GM19238 (cell line): Measurements from ENCODE around the gene CLMN.

Experiments
- DNase-seq: peaks from one replicate; pipeline ENCODE4 v3.0.0; 2011; ENCODE audit warnings: low spot score; ENCODE audit not compliant: insufficient read length

Gene CLMN

GRCh38 chr14:95341564-95341963 is 21.9 kb upstream of the CLMN start:
- DNase-seq = no peak

DNA sequence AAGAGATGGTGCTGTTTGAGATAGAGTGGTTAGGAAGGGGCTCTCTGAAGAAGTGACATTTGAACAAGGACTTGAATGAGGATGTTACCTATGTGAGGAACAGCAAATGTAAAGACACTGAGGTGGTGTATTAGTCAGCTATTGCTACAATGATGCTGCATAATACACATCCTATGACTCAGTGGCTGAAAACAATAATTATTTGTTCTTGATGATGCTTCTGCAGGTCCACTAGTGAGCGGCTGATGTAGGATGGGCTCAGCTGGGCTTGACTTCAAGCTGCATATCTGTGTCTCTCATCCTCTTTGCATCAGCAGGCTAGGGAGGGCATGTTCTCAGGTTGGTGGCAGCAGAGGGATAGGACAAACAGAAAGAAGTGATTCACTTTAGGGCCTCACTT is 21.4 kb upstream of the CLMN start:
- DNase-seq = no peak

GRCh38 chr14:95340201-95340697 is 20.5 kb upstream of the CLMN start:
- no peak for DNase-seq

DNA sequence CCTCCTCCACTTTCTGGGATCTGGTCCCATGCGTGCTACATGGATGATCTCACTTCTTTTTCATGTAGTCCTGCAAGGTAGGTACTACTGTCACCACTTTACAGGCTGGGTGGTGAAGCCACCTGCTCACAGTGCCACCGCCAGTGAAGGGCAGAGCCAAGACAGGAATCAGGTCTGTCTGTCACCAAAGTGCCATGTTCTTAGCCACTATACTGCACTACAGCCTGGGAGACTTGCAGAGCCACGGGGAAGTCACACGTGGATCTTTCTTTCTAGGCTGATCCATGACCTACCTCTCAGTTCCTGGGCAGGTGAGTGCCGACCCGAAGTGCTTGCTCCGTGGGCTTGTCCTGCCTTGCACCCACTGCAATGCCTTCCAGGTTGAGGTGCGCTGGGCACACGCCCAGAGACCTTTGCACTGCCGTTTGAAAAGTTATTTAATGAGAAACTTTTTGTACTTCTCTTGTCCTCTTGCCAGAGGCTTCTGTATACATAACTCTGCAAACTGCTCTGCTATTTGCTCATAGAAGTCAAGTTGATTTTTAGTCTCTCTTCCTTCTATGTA is 19.7 kb upstream of the CLMN start:
- no peak for DNase-seq

DNA sequence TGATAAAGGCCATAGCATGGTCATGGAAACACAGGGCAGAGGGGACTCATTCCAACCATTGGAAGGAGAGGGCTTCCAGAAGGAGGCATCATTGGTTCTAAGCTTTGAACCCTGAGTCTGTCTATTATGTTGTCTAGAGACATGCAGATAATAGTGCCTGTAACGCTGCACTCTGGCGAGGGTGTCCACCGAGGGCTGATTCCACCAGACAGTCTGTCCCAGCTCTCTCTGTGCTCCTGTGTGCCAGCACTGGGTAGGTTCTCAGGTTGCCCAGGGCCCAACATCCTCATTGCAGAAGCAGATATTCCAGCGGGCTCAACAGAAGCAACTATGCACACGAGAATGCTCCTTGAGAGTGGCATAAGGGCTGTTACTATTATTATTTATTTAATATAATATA is 18.7 kb upstream of the CLMN start:
- no peak for DNase-seq

GRCh38 chr14:95337041-95337595 is 17.4 kb upstream of the CLMN start:
- no peak for DNase-seq

GRCh38 chr14:95336192-95336760 is 16.6 kb upstream of the CLMN start:
- no peak for DNase-seq

GRCh38 chr14:95335071-95335470 is 15.4 kb upstream of the CLMN start:
- DNase-seq = no peak

DNA sequence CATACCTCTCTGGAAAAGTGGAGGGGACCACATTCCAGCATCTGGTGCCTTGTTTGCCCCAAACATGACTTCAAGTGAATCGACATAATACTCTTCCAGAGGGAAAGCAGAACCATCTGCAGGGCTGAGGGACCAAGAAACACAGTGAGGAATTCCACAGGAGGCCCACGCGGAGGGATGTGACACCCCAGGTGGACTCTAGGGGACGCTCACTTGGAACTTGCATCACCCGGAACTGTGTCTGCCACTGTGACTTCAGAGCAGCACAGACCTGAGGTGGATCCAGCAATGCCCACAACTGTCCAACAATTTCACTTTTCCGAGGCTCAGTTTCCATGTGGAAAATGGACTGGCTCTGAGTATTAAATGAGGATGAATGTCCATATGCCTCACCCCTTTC is 14.3 kb upstream of the CLMN start:
- DNase-seq = no peak

DNA sequence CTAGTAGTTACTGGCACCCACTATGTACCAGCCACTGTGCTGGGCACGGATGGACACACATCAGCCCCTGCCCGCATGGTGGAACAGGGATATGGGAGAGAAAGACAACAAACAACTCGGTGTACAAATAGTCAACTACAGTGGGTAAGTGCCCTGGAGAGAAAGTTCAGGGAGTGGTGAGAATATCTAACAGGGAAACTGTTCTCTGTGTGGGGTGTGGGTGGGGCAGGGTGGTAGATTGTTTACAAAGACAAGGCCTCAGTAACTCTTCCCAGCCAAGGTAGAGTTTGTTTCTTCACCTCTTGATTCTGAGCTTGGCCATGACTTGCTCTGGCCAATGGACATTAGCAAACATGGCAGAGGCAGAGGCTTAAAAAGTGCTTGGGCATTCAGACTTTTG is 12.9 kb upstream of the CLMN start:
- DNase-seq = no peak

- no peak for DNase-seq
Measured at GRCh38 chr14:95331708-95332408, 12.2 kb upstream of the CLMN start.

GRCh38 chr14:95330591-95331370 is 11.1 kb upstream of the CLMN start:
- no peak for DNase-seq

GRCh38 chr14:95329941-95330340 is 10.2 kb upstream of the CLMN start:
- no peak for DNase-seq

- no peak for DNase-seq
Measured at GRCh38 chr14:95328729-95329503, 9.2 kb upstream of the CLMN start.

- peak; percentile 72 for DNase-seq
Measured at GRCh38 chr14:95327558-95328374, 8.1 kb upstream of the CLMN start.

DNA sequence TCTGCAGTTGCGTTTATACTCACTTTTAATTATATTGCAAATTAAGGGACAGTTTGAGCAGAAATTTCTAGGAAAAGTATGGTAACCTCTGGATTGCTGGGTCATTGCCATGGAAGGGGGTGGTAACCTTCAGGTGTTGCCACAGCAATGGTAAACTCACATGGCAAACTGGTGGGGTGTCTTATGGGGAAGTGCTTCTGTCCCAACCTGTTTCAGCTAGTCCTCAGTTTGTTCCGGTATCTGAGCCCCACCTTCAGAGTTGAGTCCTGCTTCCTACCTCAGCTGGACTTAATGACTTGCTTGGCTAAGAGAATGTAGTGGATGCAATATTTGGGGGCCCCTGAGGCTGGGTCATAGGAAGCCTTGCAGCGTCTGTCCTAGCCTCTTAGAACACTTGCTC is 7.3 kb upstream of the CLMN start:
- DNase-seq = no peak

DNA sequence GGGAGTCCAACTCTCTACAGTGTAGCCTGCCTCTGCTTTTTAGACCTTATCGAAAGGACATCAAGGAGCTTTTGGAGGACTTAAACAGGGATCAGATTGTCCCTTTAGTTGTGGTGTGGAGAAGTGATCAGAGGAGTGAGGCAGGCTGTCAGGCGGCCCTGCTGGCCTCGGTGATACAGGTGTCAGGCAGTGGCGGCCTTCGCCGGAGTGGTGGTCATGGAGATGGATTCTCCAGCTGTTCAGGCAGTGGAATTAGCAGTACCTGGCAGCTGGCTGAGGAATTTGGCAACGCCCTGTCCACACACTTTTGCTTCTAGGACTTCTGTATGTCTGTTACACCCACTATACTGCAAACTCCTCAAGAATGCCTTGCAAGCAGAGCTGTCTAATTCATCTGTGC is 4.2 kb upstream of the CLMN start:
- no peak for DNase-seq

- DNase-seq = no peak
Measured at GRCh38 chr14:95323361-95323760, 3.7 kb upstream of the CLMN start.

- no peak for DNase-seq
Measured at GRCh38 chr14:95322651-95323050, 2.9 kb upstream of the CLMN start.
